NCI-H460 (cell line): ENCODE measurements around the gene RITA1. TPM values are rescaled to one million over a fixed set of nuclear protein-coding genes. Genes with fewer than 3 reads are reported as not detected.

Experiments used
- DNase-seq: peaks from one replicate; pipeline ENCODE4 v3.0.0-alpha.2; 2016; ENCODE audit warnings: low read depth; ENCODE audit errors: extremely low read depth
- small RNA-seq, 2 experiments: library from RNA; depleted of rRNA; stranded (forward); fragments of <200 nt; gene quantifications; one replicate each; pipeline ENCODE3, GENCODE V24; 2014
- total RNA-seq: library from RNA; depleted of rRNA; stranded (reverse); fragments of >200 nt; shearing (Covaris generic); gene quantifications from 2 replicates; pipeline ENCODE4 v1.2.3, GENCODE V29; 2014; rRNA removed

Gene RITA1
- total RNA-seq, 1 experiment from 2014 or later: 22.3 TPM

GRCh38 chr12:113241191-113242025 is 55.9 kb downstream of the RITA1 start:
- no peak for DNase-seq

Small RNA genes within 50 kb of the gene (small RNA-seq; reads per million reads assigned to genes)
- gene MIR7106: 0 reads per million in 2 experiments
- gene RF00019: 0 reads per million in 2 experiments

Other genes with a start within 250 kb of the RITA1 start
- gene OAS3, start 247.2 kb upstream of the RITA1 start, total RNA-seq: 12.3 and 12.8 TPM in 2 replicates
- 0.95 and 0.99 TPM in 2 replicates for gene OAS2, start 207.2 kb upstream of the RITA1 start, total RNA-seq
- 0.05 TPM in 1 of 2 replicates, not detected in the other for gene DTX1, start 129.0 kb upstream of the RITA1 start, total RNA-seq
- 2.3 and 2.6 TPM in 2 replicates for gene RASAL1, start 50.0 kb upstream of the RITA1 start, total RNA-seq
- gene CFAP73, start 36.0 kb upstream of the RITA1 start, total RNA-seq: 0.20 and 0.97 TPM in 2 replicates
- gene DDX54, start 243 bp upstream of the RITA1 start, total RNA-seq: 54.5 and 61.9 TPM in 2 replicates
- gene TPCN1, start 35.7 kb downstream of the RITA1 start, total RNA-seq: 11.3 and 11.4 TPM in 2 replicates
- 5.4 and 5.8 TPM in 2 replicates for gene SLC8B1, start 149.4 kb downstream of the RITA1 start, total RNA-seq
- 13.0 and 16.8 TPM in 2 replicates for gene PLBD2, start 172.9 kb downstream of the RITA1 start, total RNA-seq
- gene SDS, start 218.2 kb downstream of the RITA1 start, total RNA-seq: 0.30 TPM in 1 of 2 replicates, not detected in the other
- gene SDSL, start 236.7 kb downstream of the RITA1 start, total RNA-seq: 1.8 and 2.5 TPM in 2 replicates